ENCODE results near the gene RHBDF1.

- TF ChIP-seq CTCF (IDR thresholded peaks at IDR 0.05; ENCODE audit: low read length) (no peak), EZH2 (optimal IDR thresholded peaks at IDR 0.05; ENCODE audit: low read depth, low read length) (no peak)
These were observed 18.2 kb downstream of the RHBDF1 start for GRCh38 chr16:54237-54581.
